GM12872 (cell line): ENCODE results near the gene OXSR1.

ENCODE experiments used
- CTCF ChIP-seq: IDR thresholded peaks from 3 replicates; pipeline ENCODE4 v1.5.1; 2011; ENCODE audit warnings: low read depth, mild to moderate bottlenecking, low read length, moderate library complexity; ENCODE audit not compliant: insufficient read depth

Gene OXSR1

DNA sequence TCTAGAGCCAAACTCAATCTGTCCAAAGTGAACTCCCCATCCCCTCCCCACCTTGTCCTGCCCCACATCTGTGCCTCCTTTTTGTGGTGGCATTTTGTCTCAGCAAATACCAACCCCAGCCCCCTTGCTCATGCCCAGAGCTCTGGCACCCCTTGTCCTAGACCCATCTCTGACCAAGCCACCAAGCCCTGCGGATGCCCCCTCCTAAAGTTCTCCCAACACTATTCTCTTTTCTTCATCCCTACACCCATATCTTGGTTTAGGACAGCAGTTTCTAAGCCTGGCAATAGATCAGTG, 46.1 kb upstream of the OXSR1 start:
- no peak for TF ChIP-seq CTCF

DNA sequence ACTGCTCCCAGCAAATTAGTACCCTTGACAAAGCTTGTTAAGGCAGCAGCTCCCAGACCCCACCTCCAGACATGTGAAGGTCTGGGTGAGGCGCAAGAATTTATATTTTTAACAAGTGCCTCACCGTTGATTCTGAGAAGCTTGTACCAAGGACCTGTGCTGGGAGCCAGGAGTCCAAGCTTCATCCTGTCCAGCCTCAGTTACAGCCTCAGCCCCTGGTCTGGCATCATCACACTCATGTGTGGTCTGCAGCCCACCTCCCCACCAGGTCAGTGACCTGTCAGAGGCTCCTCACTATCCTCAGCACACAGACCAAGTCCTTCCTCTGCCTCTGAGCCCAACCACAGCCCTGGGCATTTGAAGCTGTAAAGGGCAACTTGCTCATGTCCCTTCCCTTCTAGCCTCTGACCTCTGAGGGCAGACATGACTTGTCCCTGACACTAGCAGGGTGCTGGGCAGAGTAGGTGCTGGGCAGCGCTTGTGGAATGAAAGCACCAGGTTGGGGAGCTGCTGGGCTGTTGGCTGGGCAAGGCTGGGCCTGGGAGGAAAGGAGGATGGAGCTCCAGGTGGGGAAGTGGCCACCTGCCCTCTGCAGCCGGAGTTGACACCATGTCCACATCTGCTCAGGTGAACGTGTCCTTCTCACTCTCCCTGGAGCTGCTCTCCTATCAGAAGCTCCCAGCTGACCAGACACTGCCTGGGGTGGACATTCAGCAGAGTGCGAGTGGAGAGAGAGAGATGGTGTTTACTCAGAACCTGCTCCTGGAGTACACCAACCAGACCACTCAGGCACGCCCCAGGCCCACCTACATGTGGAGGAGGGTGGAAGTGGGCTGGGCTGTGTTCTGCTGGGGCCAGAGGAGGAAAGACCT, 45.3 kb upstream of the OXSR1 start:
- TF ChIP-seq CTCF = no peak

DNA sequence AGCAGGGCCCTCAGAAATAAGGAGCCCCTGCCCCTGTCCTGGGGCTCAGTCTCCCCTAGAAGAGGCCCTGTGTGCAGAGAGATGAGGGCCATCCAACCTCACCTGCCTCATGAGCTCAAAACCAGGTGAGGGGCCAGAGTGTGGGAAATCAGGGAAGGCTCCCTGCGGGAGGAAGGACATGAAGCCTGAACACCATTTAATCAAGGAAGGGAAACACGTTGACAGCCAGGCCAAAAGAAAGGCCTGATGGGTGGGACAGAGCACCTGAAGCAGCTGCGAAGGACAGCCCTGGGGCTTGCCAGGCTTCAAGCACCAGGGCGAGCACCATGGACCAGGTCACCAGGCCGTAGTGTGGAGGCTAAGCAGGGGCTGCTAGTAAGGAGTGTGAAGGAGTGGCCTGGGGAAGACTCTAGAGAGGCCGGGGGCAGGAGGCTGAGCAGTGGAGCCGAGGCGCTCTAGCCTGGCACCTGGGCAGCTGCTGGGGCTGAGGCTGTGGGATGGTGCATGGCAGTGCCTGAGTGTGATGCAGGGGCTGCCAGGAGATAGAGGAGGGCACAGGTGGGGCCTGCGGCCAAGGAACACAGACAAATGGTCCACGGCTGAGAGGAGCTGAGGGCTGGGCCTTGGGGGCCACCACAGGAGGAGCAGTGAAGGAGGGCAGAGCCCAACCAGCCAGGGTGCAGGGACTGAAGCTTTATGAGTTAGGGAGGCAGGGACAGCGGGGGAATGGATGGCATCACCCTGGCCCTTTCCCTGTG, 44.5 kb upstream of the OXSR1 start:
- no peak for TF ChIP-seq CTCF

- TF ChIP-seq CTCF = no peak
Measured at GRCh38 chr3:38121451-38121831, 43.9 kb upstream of the OXSR1 start.

DNA sequence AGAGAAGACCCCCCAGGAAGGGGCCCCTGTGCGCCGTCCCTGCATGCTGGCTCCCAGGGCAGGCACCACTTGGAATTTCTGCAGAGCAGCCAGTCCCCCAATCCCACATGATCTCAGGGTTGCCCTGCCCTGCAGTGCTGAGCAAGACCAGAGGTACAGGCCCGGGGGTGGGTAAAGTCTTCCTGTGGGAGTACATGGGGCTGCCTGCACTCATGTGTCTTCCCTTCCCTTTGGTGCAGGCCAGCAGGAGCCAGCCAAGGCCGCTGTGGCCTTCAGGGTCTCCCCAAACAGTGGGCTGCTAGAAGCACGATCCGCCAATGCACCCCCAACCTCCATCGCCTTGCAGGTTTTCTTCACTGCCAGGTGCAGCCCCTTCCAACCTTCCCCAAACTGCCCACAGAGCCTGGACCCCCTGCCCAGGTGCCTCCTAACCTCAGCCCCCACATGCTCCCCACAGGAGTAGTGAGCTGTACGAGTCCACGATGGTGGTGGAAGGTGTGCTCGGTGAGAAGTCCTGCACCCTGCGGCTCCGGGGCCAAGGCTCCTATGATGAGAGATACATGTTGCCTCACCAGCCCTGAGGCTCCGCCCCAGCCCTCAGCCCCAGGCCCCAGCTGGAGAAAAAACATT, 43.4 kb upstream of the OXSR1 start:
- TF ChIP-seq CTCF = no peak

GRCh38 chr3:38122712-38123290, 42.5 kb upstream of the OXSR1 start:
- TF ChIP-seq CTCF = no peak

DNA sequence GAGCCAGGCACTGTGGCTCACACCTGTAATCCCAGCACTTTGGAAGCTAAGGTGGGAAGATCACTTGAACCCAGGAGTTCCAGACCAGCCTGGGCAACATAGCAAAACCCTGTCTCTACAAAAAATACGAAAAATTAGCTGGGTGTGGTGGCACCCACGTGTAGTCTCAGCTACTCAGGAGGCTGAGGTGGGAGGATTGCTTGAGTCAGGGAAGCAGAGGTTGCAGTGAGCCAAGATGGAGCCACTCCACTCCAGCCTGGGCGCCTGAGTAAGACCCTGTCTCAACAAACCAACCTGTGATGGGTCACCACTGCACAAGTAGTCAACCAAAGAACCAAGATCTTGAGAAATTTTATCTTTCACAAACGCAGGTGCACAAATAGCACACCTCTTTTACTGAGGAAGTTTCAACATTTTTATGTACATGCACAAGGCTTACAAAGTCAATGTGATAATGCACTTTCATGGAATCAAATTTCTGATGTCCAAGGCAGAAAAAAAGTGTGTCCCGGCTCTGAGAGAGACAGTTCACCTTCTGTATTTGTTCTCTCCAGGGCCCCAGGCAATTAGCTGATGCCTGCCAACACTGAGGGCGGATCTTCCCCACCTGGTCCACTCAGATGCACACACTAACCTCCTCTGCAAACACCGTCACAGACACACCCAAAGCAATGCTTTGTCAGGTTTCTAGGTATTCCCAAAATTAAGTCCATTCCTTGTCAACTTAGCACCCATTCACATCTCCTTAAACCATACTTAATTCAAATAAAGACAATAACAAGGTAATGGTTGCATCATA, 40.8 kb upstream of the OXSR1 start:
- no peak for TF ChIP-seq CTCF
